SK-N-MC (cell line): ENCODE results near the gene LYZL6.

ENCODE experiments used
- EZH2 ChIP-seq: fragments of 200-600 bp; sonication (generic); IDR thresholded peaks from one replicate; pipeline ENCODE4 v1.6.1; 2017; ENCODE audit warnings: antibody characterized with exemption
- POLR2AphosphoS5 ChIP-seq: IDR thresholded peaks from 2 replicates; pipeline ENCODE4 v1.6.1; 2012; ENCODE audit warnings: mild to moderate bottlenecking, low read depth, low read length, borderline replicate concordance

DNA sequence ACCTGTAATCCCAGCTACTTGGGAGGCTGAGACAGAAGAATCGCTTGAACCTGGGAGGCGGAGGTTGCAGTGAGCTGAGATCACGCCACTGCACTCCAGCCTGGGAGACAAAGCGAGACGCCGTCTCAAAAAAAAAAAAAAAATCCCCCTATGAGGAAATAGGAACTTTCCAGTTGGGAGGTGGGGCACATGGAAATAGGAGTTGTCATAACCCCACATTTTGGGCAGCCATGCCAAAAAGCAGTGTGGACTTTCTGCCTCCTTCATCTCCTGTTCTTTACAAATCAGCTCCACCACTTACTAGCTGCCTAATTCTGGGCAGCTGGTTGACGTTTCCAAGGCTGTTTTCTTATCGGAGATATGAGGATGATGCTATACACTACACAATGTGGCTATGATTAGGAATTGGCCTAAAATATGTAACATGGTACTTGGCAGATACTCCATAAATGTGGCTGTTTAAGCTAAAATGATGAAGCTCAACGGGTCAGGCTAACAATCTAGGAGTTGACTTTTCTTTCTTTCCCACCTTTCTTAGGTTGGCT is 41.8 kb downstream of the LYZL6 start:
- TF ChIP-seq EZH2 (no peak), POLR2AphosphoS5 (no peak)
